A673 (cell line): Measurements from ENCODE around the gene PROX1.

Experiments used
- EZH2 ChIP-seq: fragments of 200-600 bp; sonication (generic); IDR thresholded peaks from 2 replicates; pipeline ENCODE4 v1.6.1; 2017; ENCODE audit warnings: borderline replicate concordance, low read depth, mild to moderate bottlenecking, mixed read lengths, antibody characterized with exemption, low read length; ENCODE audit not compliant: poor library complexity, severe bottlenecking
- TF ChIP-seq, protein P1 (sequence below): fragments of 300-800, 200-600 bp; sonication (generic); conservative IDR thresholded peaks from 2 replicates; pipeline ENCODE4 v1.5.1; 2017; ENCODE audit warnings: low read depth, mild to moderate bottlenecking, antibody characterized with exemption, low read length, moderate library complexity, mixed read lengths

DNA sequence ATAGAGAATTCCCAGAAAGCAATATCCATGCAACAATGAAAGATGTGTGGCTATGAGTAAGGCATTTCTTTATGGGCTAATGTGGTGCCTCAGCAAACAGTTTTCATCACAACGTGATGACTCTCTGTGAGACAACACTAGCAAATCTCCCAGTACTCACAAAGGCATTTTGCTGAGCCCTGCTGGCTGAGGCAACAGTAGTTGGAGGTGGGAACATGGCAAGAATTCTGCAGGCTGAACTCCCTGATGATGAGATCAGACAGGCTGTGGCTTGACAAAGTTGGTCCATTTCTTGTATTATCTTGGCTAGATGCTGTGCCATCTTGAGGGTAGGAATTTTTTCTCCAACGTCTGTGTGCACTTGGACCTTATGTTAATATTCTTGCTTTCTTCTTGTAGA is 24.6 kb downstream of the PROX1 start:
- TF ChIP-seq, protein P1, sequence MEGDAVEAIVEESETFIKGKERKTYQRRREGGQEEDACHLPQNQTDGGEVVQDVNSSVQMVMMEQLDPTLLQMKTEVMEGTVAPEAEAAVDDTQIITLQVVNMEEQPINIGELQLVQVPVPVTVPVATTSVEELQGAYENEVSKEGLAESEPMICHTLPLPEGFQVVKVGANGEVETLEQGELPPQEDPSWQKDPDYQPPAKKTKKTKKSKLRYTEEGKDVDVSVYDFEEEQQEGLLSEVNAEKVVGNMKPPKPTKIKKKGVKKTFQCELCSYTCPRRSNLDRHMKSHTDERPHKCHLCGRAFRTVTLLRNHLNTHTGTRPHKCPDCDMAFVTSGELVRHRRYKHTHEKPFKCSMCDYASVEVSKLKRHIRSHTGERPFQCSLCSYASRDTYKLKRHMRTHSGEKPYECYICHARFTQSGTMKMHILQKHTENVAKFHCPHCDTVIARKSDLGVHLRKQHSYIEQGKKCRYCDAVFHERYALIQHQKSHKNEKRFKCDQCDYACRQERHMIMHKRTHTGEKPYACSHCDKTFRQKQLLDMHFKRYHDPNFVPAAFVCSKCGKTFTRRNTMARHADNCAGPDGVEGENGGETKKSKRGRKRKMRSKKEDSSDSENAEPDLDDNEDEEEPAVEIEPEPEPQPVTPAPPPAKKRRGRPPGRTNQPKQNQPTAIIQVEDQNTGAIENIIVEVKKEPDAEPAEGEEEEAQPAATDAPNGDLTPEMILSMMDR = no peak
- TF ChIP-seq EZH2 = no peak
